ENCODE results near the gene EIF2B5. TPM values are rescaled to one million over a fixed set of nuclear protein-coding genes. Genes with fewer than 3 reads are reported as not detected.
A peak's percentile ranks its signal among the peaks of the same experiment; 100 is the strongest.
"Not testable (repeated sequence)": the region's sequence is repeated elsewhere in the genome, so short reads cannot be mapped to it uniquely, and the experiment has no call there.

Gene EIF2B5
- polyA plus RNA-seq, 1 donor (not counting 4 experiments of a cell fraction or from before 2014, with no cell fraction given) = 37.9 TPM

DNA sequence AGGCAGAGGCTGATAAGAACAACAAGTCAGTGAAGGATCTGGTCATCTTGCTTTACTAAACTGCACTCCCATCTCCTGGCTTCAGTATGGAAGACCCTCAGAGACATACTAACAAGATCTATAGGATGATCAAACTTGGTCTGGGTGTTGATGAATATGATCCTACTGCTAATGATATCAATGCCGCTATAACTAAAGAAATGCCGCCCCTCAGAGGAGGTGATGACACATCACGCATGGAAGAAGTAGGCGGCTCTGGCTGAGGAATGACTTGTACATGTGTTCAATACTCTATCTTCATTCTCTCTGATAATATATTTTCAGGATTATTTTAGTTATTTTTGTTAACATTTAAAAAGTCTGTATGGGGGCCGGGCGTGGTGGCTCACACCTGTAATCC lies 17.5 kb upstream of the EIF2B5 start:
- no peak overlapping the region for H3K9ac ChIP-seq (ENCODE audit: control insufficient read depth, extremely low read depth, insufficient read depth, low read length)
- no peaks in the 10 kb centered on the region for H4K20me1 ChIP-seq (ENCODE audit: control insufficient read depth, extremely low read depth, insufficient read depth, low read length)
- H3K4me1 ChIP-seq (ENCODE audit: control insufficient read depth, extremely low read depth, insufficient read depth, low read length) = no peaks in the 10 kb centered on the region
- H3K4me2 ChIP-seq (ENCODE audit: control insufficient read depth, extremely low read depth, insufficient read depth, low read depth, low read length) = no peak overlapping the region
- no peak for TF ChIP-seq EZH2 (IDR thresholded peaks at IDR 0.05; ENCODE audit: low read length)
- TF ChIP-seq, protein P1, sequence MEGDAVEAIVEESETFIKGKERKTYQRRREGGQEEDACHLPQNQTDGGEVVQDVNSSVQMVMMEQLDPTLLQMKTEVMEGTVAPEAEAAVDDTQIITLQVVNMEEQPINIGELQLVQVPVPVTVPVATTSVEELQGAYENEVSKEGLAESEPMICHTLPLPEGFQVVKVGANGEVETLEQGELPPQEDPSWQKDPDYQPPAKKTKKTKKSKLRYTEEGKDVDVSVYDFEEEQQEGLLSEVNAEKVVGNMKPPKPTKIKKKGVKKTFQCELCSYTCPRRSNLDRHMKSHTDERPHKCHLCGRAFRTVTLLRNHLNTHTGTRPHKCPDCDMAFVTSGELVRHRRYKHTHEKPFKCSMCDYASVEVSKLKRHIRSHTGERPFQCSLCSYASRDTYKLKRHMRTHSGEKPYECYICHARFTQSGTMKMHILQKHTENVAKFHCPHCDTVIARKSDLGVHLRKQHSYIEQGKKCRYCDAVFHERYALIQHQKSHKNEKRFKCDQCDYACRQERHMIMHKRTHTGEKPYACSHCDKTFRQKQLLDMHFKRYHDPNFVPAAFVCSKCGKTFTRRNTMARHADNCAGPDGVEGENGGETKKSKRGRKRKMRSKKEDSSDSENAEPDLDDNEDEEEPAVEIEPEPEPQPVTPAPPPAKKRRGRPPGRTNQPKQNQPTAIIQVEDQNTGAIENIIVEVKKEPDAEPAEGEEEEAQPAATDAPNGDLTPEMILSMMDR (optimal IDR thresholded peaks at IDR 0.05 in 1 of 3, IDR thresholded peaks at IDR 0.05 in 1 of 3, conservative IDR thresholded peaks at IDR 0.05 in 1 of 3; ENCODE audit: extremely low read depth in 1 of 3, insufficient read depth in 2 of 3, low read length in 3 of 3) = peak in 1 of 3 experiments; percentile 38
- H3K36me3 ChIP-seq (ENCODE audit: control insufficient read depth in 2 of 2, extremely low read depth in 1 of 2, insufficient read depth in 2 of 2, low read length in 2 of 2) = no peaks in the 10 kb centered on the region
- no peaks in the 10 kb centered on the region for H3K27me3 ChIP-seq (ENCODE audit: control insufficient read depth, extremely low read depth, insufficient read depth, low read length)
- H3K79me2 ChIP-seq (ENCODE audit: control insufficient read depth, insufficient read depth, low read length) = no peaks in the 10 kb centered on the region
- dilution Hi-C loops (cut with MboI; ENCODE audit: extremely low pct_ligation_motif_present, low sequenced_read_pairs) = no loop called here
- H3K9me1 ChIP-seq (ENCODE audit: control insufficient read depth, extremely low read depth, insufficient read depth, low read length) = no peaks in the 10 kb centered on the region
- H2AFZ ChIP-seq (ENCODE audit: control insufficient read depth, low read length) = no peak overlapping the region
- FAIRE-seq (no peak), DNase-seq (ENCODE audit: low read depth, low spot score) (no peak)
- H3K4me3 ChIP-seq (ENCODE audit: control insufficient read depth in 2 of 3, extremely low read depth in 1 of 3, insufficient read depth in 2 of 3, low read depth in 1 of 3, low read length in 3 of 3) = no peak overlapping the region
- H3K27ac ChIP-seq (ENCODE audit: control insufficient read depth, insufficient read depth, low read length) = no peak overlapping the region
- H3K9me3 ChIP-seq (ENCODE audit: control insufficient read depth, low read depth, low read length) = no peaks in the 10 kb centered on the region

DNA sequence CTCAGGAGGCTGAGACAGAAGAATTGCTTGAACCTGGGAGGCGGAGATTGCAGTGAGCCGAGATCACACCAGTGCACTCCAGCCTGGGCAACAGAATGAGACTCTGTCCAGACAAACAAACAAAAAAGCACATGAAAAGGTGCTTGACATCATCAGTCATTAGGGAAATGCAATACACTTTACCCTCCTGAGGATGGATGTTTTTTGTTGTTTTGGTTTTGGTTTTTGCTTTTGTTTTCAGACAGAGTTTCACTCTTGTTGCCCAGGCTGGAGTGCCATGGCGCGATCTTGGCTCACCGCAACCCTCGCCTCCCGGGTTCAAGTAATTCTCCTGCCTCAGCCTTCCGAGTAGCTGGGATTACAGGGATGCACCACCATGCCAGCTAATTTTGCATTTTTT lies 14.1 kb upstream of the EIF2B5 start:
- H3K4me1 ChIP-seq (ENCODE audit: control insufficient read depth, extremely low read depth, insufficient read depth, low read length); H4K20me1 ChIP-seq (ENCODE audit: control insufficient read depth, extremely low read depth, insufficient read depth, low read length); H2AFZ ChIP-seq (ENCODE audit: control insufficient read depth, low read length); DNase-seq (ENCODE audit: low read depth, low spot score); H3K36me3 ChIP-seq (ENCODE audit: control insufficient read depth in 2 of 2, extremely low read depth in 1 of 2, insufficient read depth in 2 of 2, low read length in 2 of 2); H3K27ac ChIP-seq (ENCODE audit: control insufficient read depth, insufficient read depth, low read length); H3K9ac ChIP-seq (ENCODE audit: control insufficient read depth, extremely low read depth, insufficient read depth, low read length); H3K4me3 ChIP-seq (ENCODE audit: control insufficient read depth in 2 of 3, extremely low read depth in 1 of 3, insufficient read depth in 2 of 3, low read depth in 1 of 3, low read length in 3 of 3); dilution Hi-C loops (cut with MboI; ENCODE audit: extremely low pct_ligation_motif_present, low sequenced_read_pairs); H3K4me2 ChIP-seq (ENCODE audit: control insufficient read depth, extremely low read depth, insufficient read depth, low read depth, low read length); H3K27me3 ChIP-seq (ENCODE audit: control insufficient read depth, extremely low read depth, insufficient read depth, low read length); H3K9me3 ChIP-seq (ENCODE audit: control insufficient read depth, low read depth, low read length); FAIRE-seq; H3K79me2 ChIP-seq (ENCODE audit: control insufficient read depth, insufficient read depth, low read length); H3K9me1 ChIP-seq (ENCODE audit: control insufficient read depth, extremely low read depth, insufficient read depth, low read length): not testable (repeated sequence)

DNA sequence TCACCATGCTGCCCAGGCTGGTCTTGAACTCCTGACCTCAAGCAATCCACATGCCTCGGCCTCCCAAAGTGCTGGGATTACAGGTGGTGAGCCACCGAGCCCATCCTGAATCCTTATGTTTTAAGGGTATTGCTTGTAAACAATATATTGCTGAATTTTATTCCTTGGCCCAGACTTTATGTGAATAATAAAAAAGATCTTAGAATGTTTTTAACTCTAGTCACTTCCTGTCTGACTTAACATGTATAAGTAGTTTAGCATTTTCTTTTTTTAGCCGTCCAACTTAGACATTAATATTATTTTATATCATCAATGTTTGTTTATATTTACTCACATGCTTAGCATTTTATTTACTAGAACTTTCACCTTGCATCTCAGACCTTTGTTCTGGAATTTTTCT lies 9.2 kb upstream of the EIF2B5 start:
- no peak overlapping the region for H2AFZ ChIP-seq (ENCODE audit: control insufficient read depth, low read length)
- dilution Hi-C loops (cut with MboI; ENCODE audit: extremely low pct_ligation_motif_present, low sequenced_read_pairs) = no loop called here
- no peak for DNase-seq (ENCODE audit: low read depth, low spot score)

More for the DNA sequence above, 9.2 kb upstream of the EIF2B5 start:
- H3K9me1 ChIP-seq (ENCODE audit: control insufficient read depth, extremely low read depth, insufficient read depth, low read length) = no peaks in the 10 kb centered on the region
- no peaks in the 10 kb centered on the region for H3K27me3 ChIP-seq (ENCODE audit: control insufficient read depth, extremely low read depth, insufficient read depth, low read length)
- no peaks in the 10 kb centered on the region for H3K79me2 ChIP-seq (ENCODE audit: control insufficient read depth, insufficient read depth, low read length)
- TF ChIP-seq, protein P1 (optimal IDR thresholded peaks at IDR 0.05 in 1 of 3, IDR thresholded peaks at IDR 0.05 in 1 of 3, conservative IDR thresholded peaks at IDR 0.05 in 1 of 3; ENCODE audit: extremely low read depth in 1 of 3, insufficient read depth in 2 of 3, low read length in 3 of 3) = no peak
- TF ChIP-seq EZH2 (IDR thresholded peaks at IDR 0.05; ENCODE audit: low read length) = no peak
- H3K4me1 ChIP-seq (ENCODE audit: control insufficient read depth, extremely low read depth, insufficient read depth, low read length) = no peaks in the 10 kb centered on the region
- no peaks in the 10 kb centered on the region for H4K20me1 ChIP-seq (ENCODE audit: control insufficient read depth, extremely low read depth, insufficient read depth, low read length)
- H3K36me3 ChIP-seq (ENCODE audit: control insufficient read depth in 2 of 2, extremely low read depth in 1 of 2, insufficient read depth in 2 of 2, low read length in 2 of 2) = no peaks in the 10 kb centered on the region
- no peak overlapping the region for H3K9ac ChIP-seq (ENCODE audit: control insufficient read depth, extremely low read depth, insufficient read depth, low read length)
- no peak overlapping the region for H3K27ac ChIP-seq (ENCODE audit: control insufficient read depth, insufficient read depth, low read length)
- no peaks in the 10 kb centered on the region for H3K9me3 ChIP-seq (ENCODE audit: control insufficient read depth, low read depth, low read length)
- FAIRE-seq = no peak
- H3K4me3 ChIP-seq (ENCODE audit: control insufficient read depth in 2 of 3, extremely low read depth in 1 of 3, insufficient read depth in 2 of 3, low read depth in 1 of 3, low read length in 3 of 3) = no peak overlapping the region
- H3K4me2 ChIP-seq (ENCODE audit: control insufficient read depth, extremely low read depth, insufficient read depth, low read depth, low read length) = no peak overlapping the region
